ENCODE measurements around the gene SLC4A2.
"Not testable (repeated sequence)": the region's sequence is repeated elsewhere in the genome, so short reads cannot be mapped to it uniquely, and the experiment has no call there.

The SLC4A2 gene

GRCh38 chr7:151016942-151017341 is 42.4 kb upstream of the SLC4A2 start:
- H3K4me3 Mint-ChIP-seq, result peak overlapping the region; percentile 64
- no peak overlapping the region for H3K27ac Mint-ChIP-seq

GRCh38 chr7:151017370-151017952 is 41.9 kb upstream of the SLC4A2 start:
- Mint-ChIP-seq H3K4me1 (ENCODE audit: low read depth) (peaks cover 43% of the 10 kb centered on the region), H3K4me3 (peak overlapping the region; percentile 64), H3K27ac (peak overlapping the region; percentile 67), H3K36me3 (ENCODE audit: low read depth) (peaks cover 4% of the 10 kb centered on the region), H3K9me3 (no peaks in the 10 kb centered on the region), H3K27me3 (ENCODE audit: low read depth) (peaks cover 30% of the 10 kb centered on the region)

More at GRCh38 chr7:151016942-151017341, 42.4 kb upstream of the SLC4A2 start:
- Mint-ChIP-seq H3K36me3 (ENCODE audit: low read depth) (peaks cover 5% of the 10 kb centered on the region), H3K9me3 (no peaks in the 10 kb centered on the region), H3K4me1 (ENCODE audit: low read depth) (peaks cover 47% of the 10 kb centered on the region), H3K27me3 (ENCODE audit: low read depth) (peaks cover 30% of the 10 kb centered on the region)

- Mint-ChIP-seq H3K4me1 (ENCODE audit: low read depth) (peaks cover 38% of the 10 kb centered on the region), H3K9me3 (no peaks in the 10 kb centered on the region), H3K36me3 (ENCODE audit: low read depth) (peaks cover 2% of the 10 kb centered on the region), H3K4me3 (peak overlapping the region; percentile 79), H3K27me3 (ENCODE audit: low read depth) (peaks cover 32% of the 10 kb centered on the region), H3K27ac (peak overlapping the region; percentile 67)
These were observed 41.4 kb upstream of the SLC4A2 start for GRCh38 chr7:151017953-151018420.

- Mint-ChIP-seq H3K4me3 (peak overlapping the region; percentile 79), H3K36me3 (ENCODE audit: low read depth) (peaks cover 2% of the 10 kb centered on the region), H3K4me1 (ENCODE audit: low read depth) (peaks cover 38% of the 10 kb centered on the region), H3K9me3 (no peaks in the 10 kb centered on the region), H3K27me3 (ENCODE audit: low read depth) (peaks cover 33% of the 10 kb centered on the region), H3K27ac (peak overlapping the region; percentile 67)
These were observed 40.8 kb upstream of the SLC4A2 start for GRCh38 chr7:151018421-151019129.

GRCh38 chr7:151019130-151019447 is 40.3 kb upstream of the SLC4A2 start:
- Mint-ChIP-seq H3K9me3 (no peaks in the 10 kb centered on the region), H3K36me3 (ENCODE audit: low read depth) (peaks cover 2% of the 10 kb centered on the region), H3K27ac (no peak overlapping the region), H3K4me3 (peak overlapping the region; percentile 32), H3K4me1 (ENCODE audit: low read depth) (peaks cover 38% of the 10 kb centered on the region), H3K27me3 (ENCODE audit: low read depth) (peaks cover 33% of the 10 kb centered on the region)

GRCh38 chr7:151020231-151020630 is 39.2 kb upstream of the SLC4A2 start:
- no peak overlapping the region for H3K4me3 Mint-ChIP-seq
- peaks cover 26% of the 10 kb centered on the region for H3K4me1 Mint-ChIP-seq (ENCODE audit: low read depth)
- H3K27me3 Mint-ChIP-seq (ENCODE audit: low read depth), result peaks cover 33% of the 10 kb centered on the region
- no peaks in the 10 kb centered on the region for H3K36me3 Mint-ChIP-seq (ENCODE audit: low read depth)
- no peak overlapping the region for H3K27ac Mint-ChIP-seq
- H3K9me3 Mint-ChIP-seq, result no peaks in the 10 kb centered on the region

- H3K4me3 Mint-ChIP-seq, result no peak overlapping the region
- peaks cover 25% of the 10 kb centered on the region for H3K27me3 Mint-ChIP-seq (ENCODE audit: low read depth)
- no peak overlapping the region for H3K27ac Mint-ChIP-seq
- H3K36me3 Mint-ChIP-seq (ENCODE audit: low read depth), result no peaks in the 10 kb centered on the region
- no peaks in the 10 kb centered on the region for H3K9me3 Mint-ChIP-seq
- H3K4me1 Mint-ChIP-seq (ENCODE audit: low read depth), result peaks cover 16% of the 10 kb centered on the region
These were observed 36.2 kb upstream of the SLC4A2 start for GRCh38 chr7:151023232-151023631.

- H3K4me1 Mint-ChIP-seq (ENCODE audit: low read depth), result peaks cover 16% of the 10 kb centered on the region
- H3K36me3 Mint-ChIP-seq (ENCODE audit: low read depth), result peaks cover 2% of the 10 kb centered on the region
- H3K27ac Mint-ChIP-seq, result no peak within 1 kb of the TSS
- H3K4me3 Mint-ChIP-seq, result no peak within 1 kb of the TSS
- peaks cover 17% of the 10 kb centered on the region for H3K27me3 Mint-ChIP-seq (ENCODE audit: low read depth)
- no peaks in the 10 kb centered on the region for H3K9me3 Mint-ChIP-seq
These were observed 34.8 kb upstream of the SLC4A2 start, which contains the start of gene ATG9B for GRCh38 chr7:151024435-151025056. ATG9B (minus strand) TSS chr7:151024494; CDS start chr7:151024423, 71 bp downstream.

GRCh38 chr7:151025924-151026671 is 33.3 kb upstream of the SLC4A2 start:
- no peaks in the 10 kb centered on the region for H3K9me3 Mint-ChIP-seq
- peaks cover 2% of the 10 kb centered on the region for H3K36me3 Mint-ChIP-seq (ENCODE audit: low read depth)
- H3K27ac Mint-ChIP-seq, result peak overlapping the region; percentile 50
- peaks cover 20% of the 10 kb centered on the region for H3K4me1 Mint-ChIP-seq (ENCODE audit: low read depth)
- H3K27me3 Mint-ChIP-seq (ENCODE audit: low read depth), result peaks cover 3% of the 10 kb centered on the region
- peak overlapping the region; percentile 30 for H3K4me3 Mint-ChIP-seq

GRCh38 chr7:151026771-151027727 is 32.3 kb upstream of the SLC4A2 start:
- Mint-ChIP-seq H3K4me1 (ENCODE audit: low read depth) (peaks cover 20% of the 10 kb centered on the region), H3K27ac (peak overlapping the region; percentile 92), H3K4me3 (peak overlapping the region; percentile 95)
- H3K36me3 Mint-ChIP-seq (ENCODE audit: low read depth); H3K9me3 Mint-ChIP-seq; H3K27me3 Mint-ChIP-seq (ENCODE audit: low read depth): not testable (repeated sequence)

- H3K9me3 Mint-ChIP-seq; H3K27me3 Mint-ChIP-seq (ENCODE audit: low read depth); H3K36me3 Mint-ChIP-seq (ENCODE audit: low read depth): not testable (repeated sequence)
- H3K4me1 Mint-ChIP-seq (ENCODE audit: low read depth), result peaks cover 20% of the 10 kb centered on the region
- peak overlapping the region; percentile 95 for H3K4me3 Mint-ChIP-seq
- peak overlapping the region; percentile 92 for H3K27ac Mint-ChIP-seq
These were observed 31.7 kb upstream of the SLC4A2 start for GRCh38 chr7:151027728-151028130.

- Mint-ChIP-seq H3K27ac (peak within 1 kb of the TSS; percentile 94), H3K9me3 (no peaks in the 10 kb centered on the region), H3K4me3 (peak within 1 kb of the TSS; percentile 95), H3K27me3 (ENCODE audit: low read depth) (no peaks in the 10 kb centered on the region), H3K4me1 (ENCODE audit: low read depth) (peaks cover 20% of the 10 kb centered on the region), H3K36me3 (ENCODE audit: low read depth) (peaks cover 2% of the 10 kb centered on the region)
These were observed 31.1 kb upstream of the SLC4A2 start, which contains the start of gene ABCB8 for GRCh38 chr7:151028131-151028947. ABCB8 (plus strand) TSS chr7:151028450; CDS start chr7:151028516, 66 bp downstream.

All from T-helper 1 cell treated with Interleukin-12 subunit alpha and Interleukin-12 subunit beta and Interleukin-4 antibody, amounts not matched to agents 30 μg/mL and 1 μg/mL, for 36 hours (primary cell).